Activated T-cell treated with anti-CD3 and anti-CD28 coated beads, Interleukin-2, amount 50 U/mL, for 24 hours (primary cell): ENCODE measurements around the gene COPS3.

ENCODE experiments used
- DNase-seq: peaks from one replicate; pipeline ENCODE4 v3.0.0-alpha.2; 2020
- H3K27ac Mint-ChIP-seq: 2 replicates; pipeline ENCODE4 v1.8.0; 2020; ENCODE audit warnings: mild to moderate bottlenecking, mixed read lengths
- H3K27me3 Mint-ChIP-seq: 2 replicates; pipeline ENCODE4 v1.8.0; 2020; ENCODE audit warnings: mixed read lengths
- H3K36me3 Mint-ChIP-seq: 2 replicates; pipeline ENCODE4 v1.8.0; 2020; ENCODE audit warnings: low read depth, mixed read lengths
- H3K4me1 Mint-ChIP-seq: 2 replicates; pipeline ENCODE4 v1.8.0; 2020; ENCODE audit warnings: low read depth, mixed read lengths
- H3K4me3 Mint-ChIP-seq: 2 replicates; pipeline ENCODE4 v1.8.0; 2020; ENCODE audit warnings: mild to moderate bottlenecking, moderate library complexity, mixed read lengths
- H3K9me3 Mint-ChIP-seq: 2 replicates; pipeline ENCODE4 v1.8.0; 2020; ENCODE audit warnings: mixed read lengths

COPS3 gene

GRCh38 chr17:17241656-17242055 is 39.4 kb downstream of the COPS3 start:
- Mint-ChIP-seq H3K36me3 (peaks cover 19% of the 10 kb centered on the region), H3K9me3 (no peaks in the 10 kb centered on the region), H3K4me3 (no peak overlapping the region), H3K4me1 (peaks cover 22% of the 10 kb centered on the region), H3K27ac (no peak overlapping the region), H3K27me3 (no peaks in the 10 kb centered on the region)
- no peak for DNase-seq

DNA sequence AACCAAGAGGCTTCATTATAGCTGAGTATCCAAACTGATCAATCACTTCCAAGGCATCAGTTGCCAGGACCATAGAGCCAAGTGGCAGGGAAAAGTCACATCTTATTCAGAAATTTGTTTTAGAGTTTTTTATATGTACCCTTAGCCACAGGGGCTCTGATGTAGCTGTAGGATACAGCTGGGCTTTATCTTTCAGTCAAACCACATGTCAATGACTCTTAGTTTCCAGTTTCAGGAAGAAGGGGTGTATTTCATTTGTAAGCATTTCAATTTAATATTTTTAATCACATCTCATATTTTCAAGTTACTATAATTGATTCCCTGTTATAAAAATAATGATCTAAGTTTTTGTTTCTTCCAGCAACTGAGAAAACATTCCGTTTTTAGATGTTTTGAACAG is 41.2 kb downstream of the COPS3 start:
- no peak overlapping the region for H3K4me3 Mint-ChIP-seq
- H3K27me3 Mint-ChIP-seq, result no peaks in the 10 kb centered on the region
- H3K27ac Mint-ChIP-seq, result peak overlapping the region; percentile 1
- DNase-seq, result no peak
- H3K4me1 Mint-ChIP-seq, result peaks cover 36% of the 10 kb centered on the region
- peaks cover 12% of the 10 kb centered on the region for H3K36me3 Mint-ChIP-seq
- H3K9me3 Mint-ChIP-seq, result no peaks in the 10 kb centered on the region

DNA sequence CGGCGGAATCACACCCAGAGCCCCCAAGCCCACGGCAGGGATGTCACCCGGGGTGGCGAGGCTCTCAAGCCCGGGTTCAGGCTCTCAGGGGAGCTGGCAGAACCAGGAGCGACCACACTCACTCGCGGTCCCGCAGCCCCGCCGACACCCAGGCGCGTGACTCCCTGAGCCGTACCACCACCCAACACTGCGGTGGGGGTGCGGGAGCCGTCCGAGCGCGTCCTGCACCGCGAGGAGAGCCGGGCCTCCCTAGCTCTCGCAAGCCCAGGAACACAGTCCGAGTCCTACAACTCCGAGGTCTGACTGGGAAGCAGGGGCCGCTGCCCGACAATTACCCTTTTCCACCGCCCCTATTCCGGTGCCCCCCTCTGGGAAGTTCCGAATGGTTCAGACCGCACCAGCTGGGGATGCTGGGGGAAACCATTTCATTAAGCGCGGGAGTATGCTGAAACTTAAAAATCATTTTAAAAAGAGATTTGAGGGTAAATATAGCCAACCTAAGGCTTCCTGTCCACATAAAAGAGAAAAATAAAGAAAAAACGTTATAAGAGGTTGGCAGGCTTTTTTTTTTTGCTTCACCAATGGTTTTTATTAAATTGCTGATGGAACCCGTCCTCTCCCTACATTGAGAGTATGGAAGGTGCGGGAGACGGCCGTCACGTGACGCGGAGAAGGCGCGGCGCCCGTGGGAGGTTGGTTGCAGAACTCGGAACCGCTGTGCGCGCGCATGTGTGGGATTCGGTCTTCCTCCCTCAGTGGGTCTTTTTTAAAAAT is 43.8 kb downstream of the COPS3 start, which contains the start of gene FLCN:
FLCN (minus strand) TSS at position 143 of the 774 bp plus-strand sequence. CDS start 9,031 bp downstream, outside the sequence.
- no peaks in the 10 kb centered on the region for H3K27me3 Mint-ChIP-seq
- peak within 1 kb of the TSS; percentile 99 for H3K27ac Mint-ChIP-seq
- peaks cover 36% of the 10 kb centered on the region for H3K4me1 Mint-ChIP-seq
- peak; percentile 92 for DNase-seq
- H3K36me3 Mint-ChIP-seq, result peaks cover 19% of the 10 kb centered on the region
- H3K4me3 Mint-ChIP-seq, result peak within 1 kb of the TSS; percentile 85
- no peaks in the 10 kb centered on the region for H3K9me3 Mint-ChIP-seq

DNA sequence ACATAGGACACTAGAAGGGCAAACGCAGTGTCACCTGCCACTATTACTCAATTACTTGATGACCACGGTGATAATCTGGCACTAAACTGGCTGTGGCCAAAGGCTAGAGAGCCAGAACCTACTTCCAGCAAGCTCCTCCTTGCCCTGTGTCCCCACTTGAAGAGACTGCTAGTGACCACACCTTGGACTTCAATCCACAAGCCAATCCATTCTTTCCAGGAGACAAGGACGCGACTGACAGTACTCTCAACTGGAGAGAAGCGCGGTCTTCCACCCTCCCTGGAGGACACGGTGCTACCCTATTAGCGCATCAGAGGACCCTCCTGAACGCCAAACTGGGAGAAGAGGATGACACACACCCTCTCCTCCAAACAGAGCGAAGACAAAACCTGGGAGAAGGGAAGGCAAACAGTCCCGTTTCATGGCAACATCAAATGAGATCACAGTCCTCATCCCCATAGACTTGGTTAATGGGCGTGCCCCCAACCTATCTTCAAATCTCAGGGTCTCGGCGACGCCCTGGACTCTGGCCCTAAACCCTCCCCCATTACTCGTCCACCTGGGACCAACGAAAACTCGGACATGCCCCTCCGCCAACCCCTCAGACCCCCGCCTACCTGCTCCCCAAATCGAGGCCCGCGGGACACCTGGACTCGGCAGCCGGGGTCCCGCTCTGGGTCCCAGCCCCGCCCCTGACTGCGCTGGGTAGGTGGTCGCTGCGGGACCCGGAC is 44.6 kb downstream of the COPS3 start:
- Mint-ChIP-seq H3K27me3 (no peaks in the 10 kb centered on the region), H3K36me3 (peaks cover 27% of the 10 kb centered on the region)

GRCh38 chr17:17235212-17236174 is 45.6 kb downstream of the COPS3 start:
- Mint-ChIP-seq H3K27me3 (no peaks in the 10 kb centered on the region), H3K36me3 (peaks cover 34% of the 10 kb centered on the region), H3K4me3 (peak overlapping the region; percentile 85), H3K4me1 (peaks cover 36% of the 10 kb centered on the region), H3K9me3 (no peaks in the 10 kb centered on the region), H3K27ac (peak overlapping the region; percentile 99)
- DNase-seq, result no peak

More for the DNA sequence above, 44.6 kb downstream of the COPS3 start:
- DNase-seq, result no peak
- Mint-ChIP-seq H3K9me3 (no peaks in the 10 kb centered on the region), H3K4me1 (peaks cover 36% of the 10 kb centered on the region), H3K4me3 (peak overlapping the region; percentile 85), H3K27ac (peak overlapping the region; percentile 99)

GRCh38 chr17:17232303-17232621 is 48.8 kb downstream of the COPS3 start:
- no peak for DNase-seq
- Mint-ChIP-seq H3K36me3 (peaks cover 61% of the 10 kb centered on the region), H3K27me3 (no peaks in the 10 kb centered on the region), H3K27ac (peak overlapping the region; percentile 61), H3K4me3 (no peak overlapping the region), H3K4me1 (peaks cover 15% of the 10 kb centered on the region), H3K9me3 (no peaks in the 10 kb centered on the region)

DNA sequence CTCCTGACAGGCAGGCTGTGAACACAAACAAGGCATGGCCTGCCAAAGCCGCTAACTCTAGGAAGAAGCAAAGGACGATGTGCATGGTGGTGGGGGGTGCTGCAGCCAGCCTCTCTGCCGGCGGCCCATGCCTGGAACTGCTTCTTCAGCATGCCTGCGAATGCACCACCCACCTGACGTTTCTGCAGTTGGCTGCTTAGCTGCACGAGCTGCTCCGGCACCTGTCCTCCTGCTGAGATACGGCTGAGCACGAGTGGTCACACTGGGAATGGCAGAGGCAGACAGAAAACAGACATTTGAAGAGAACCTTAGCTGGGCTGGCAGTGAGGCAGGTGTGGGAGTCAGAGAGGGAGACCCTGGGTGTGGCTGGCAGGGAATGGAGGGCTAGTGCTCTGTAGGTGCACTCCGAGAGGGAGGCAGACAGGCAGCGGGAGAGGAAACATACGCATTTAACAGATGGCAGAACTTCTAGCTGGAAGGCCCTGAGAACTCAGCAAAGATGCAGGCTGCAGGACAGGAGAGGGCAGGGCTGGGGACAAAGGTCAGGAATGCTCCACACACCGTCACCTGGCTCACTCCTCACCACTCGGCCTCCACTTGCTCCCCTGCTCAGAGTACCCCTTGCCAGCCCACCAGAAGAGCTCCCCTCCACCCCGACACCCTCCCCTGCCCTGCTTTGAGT is 49.3 kb downstream of the COPS3 start:
- H3K27ac Mint-ChIP-seq, result peak overlapping the region; percentile 61
- H3K36me3 Mint-ChIP-seq, result peaks cover 63% of the 10 kb centered on the region
- no peaks in the 10 kb centered on the region for H3K27me3 Mint-ChIP-seq
- no peak for DNase-seq
- H3K9me3 Mint-ChIP-seq, result no peaks in the 10 kb centered on the region
- peaks cover 15% of the 10 kb centered on the region for H3K4me1 Mint-ChIP-seq
- H3K4me3 Mint-ChIP-seq, result no peak overlapping the region

- no peak for DNase-seq
- no peaks in the 10 kb centered on the region for H3K4me1 Mint-ChIP-seq
- H3K36me3 Mint-ChIP-seq, result peaks cover 77% of the 10 kb centered on the region
- no peaks in the 10 kb centered on the region for H3K27me3 Mint-ChIP-seq
- H3K9me3 Mint-ChIP-seq, result no peaks in the 10 kb centered on the region
- no peak overlapping the region for H3K27ac Mint-ChIP-seq
- no peak overlapping the region for H3K4me3 Mint-ChIP-seq
These were observed 51.3 kb downstream of the COPS3 start for GRCh38 chr17:17229416-17230384.

GRCh38 chr17:17228521-17229279 is 52.3 kb downstream of the COPS3 start:
- H3K27me3 Mint-ChIP-seq, result no peaks in the 10 kb centered on the region
- DNase-seq, result no peak
- no peaks in the 10 kb centered on the region for H3K9me3 Mint-ChIP-seq
- H3K4me3 Mint-ChIP-seq, result no peak overlapping the region
- no peak overlapping the region for H3K27ac Mint-ChIP-seq
- no peaks in the 10 kb centered on the region for H3K4me1 Mint-ChIP-seq
- peaks cover 87% of the 10 kb centered on the region for H3K36me3 Mint-ChIP-seq

DNA sequence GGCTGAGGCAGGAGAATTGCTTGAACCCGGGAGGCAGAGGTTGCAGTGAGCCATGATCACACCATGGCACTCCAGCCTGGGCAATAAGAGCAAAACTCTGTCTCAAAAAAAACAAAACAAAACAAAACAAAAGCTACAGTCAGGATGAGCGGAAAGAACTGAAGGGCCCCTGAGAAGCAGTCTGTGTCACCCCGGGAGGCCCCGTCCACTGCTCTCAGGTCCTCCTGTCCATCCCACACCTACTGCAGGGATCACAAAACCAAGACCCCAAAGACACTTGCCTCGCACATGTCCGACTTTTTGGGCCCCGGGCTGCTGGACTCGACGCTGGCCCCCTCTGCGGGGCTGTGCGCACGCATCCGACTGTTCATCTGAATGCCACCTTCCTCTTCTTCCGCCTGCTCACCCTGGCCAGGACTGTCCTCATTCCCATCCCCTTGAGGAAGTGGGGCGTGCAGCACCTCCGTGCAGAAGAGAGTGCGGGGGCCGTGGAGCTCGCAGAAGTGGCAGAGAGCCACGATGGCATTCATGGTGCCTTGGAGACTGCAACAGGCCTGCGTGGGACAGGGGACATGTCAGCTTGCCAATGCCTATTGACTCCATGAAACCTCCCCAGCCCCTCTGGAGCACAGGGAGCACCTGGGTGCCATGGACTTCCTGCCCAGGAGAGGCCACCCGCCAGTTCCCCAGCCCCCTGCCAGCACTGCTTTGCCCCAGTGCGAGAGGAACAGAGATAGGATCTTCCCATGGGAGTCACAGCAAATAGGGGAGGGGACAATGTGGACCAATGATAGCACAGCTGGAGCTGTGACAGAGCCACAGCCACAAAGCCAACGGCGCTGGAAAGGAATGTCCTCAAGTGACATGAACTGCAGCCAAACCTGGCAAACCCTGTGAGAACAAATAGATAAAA is 53.2 kb downstream of the COPS3 start:
- H3K9me3 Mint-ChIP-seq, result no peaks in the 10 kb centered on the region
- DNase-seq, result no peak
- no peak overlapping the region for H3K27ac Mint-ChIP-seq
- no peak overlapping the region for H3K4me3 Mint-ChIP-seq
- H3K27me3 Mint-ChIP-seq, result no peaks in the 10 kb centered on the region
- peaks cover 95% of the 10 kb centered on the region for H3K36me3 Mint-ChIP-seq
- H3K4me1 Mint-ChIP-seq, result no peaks in the 10 kb centered on the region

DNA sequence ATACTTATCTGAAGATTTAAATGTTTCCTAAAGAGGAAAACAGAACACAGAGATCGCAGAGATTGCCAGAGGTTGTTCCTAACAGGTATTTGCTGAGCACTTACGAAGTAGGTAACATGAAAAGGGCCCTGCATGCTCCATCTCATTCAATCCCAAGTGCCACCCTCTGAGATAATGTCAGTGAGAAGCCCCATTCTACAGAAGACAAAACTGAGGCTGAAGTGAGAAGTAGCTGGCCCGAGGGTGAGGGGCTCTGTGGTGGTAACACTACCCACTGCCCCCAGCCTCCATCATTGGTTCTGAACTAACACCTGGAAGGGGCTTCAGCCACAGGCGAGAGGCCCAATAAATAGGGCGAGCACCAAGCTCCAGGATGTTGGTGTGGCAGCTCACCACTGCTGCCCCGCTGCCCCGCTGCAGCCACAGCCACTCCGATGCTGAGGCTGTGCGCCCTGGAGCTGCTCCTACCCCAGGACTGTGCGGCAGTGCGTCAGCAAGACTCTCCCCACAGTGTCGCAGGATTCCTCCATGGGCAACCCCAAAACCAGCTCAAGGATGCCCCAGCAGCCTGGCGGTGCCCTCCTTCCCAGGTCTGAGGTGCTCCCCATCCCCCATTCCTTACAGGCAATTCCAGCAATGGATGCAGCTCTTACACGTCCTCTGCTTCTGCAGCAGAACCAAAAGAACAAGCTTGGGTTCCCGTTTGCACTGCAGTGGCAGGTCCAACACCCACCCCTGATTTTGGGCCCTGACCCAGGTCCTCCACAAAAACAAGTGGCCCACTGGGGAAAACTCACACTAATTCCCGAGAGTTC is 54.4 kb downstream of the COPS3 start:
- no peak for DNase-seq
- Mint-ChIP-seq H3K9me3 (no peaks in the 10 kb centered on the region), H3K27ac (no peak overlapping the region), H3K4me1 (no peaks in the 10 kb centered on the region), H3K4me3 (no peak overlapping the region), H3K36me3 (peaks cover 95% of the 10 kb centered on the region), H3K27me3 (no peaks in the 10 kb centered on the region)
